ENCODE data around the gene STAT6.

GRCh38 chr12:57142727-57143126 is 31.6 kb upstream of the STAT6 start:
- TF ChIP-seq ZNF580 (tag by site-specific recombination; IDR thresholded peaks at IDR 0.05), result no peak
- no peak for TF ChIP-seq ZNF266 (tag by site-specific recombination; IDR thresholded peaks at IDR 0.05; ENCODE audit: low read depth)
- no peak for TF ChIP-seq ZNF473 (tag by site-specific recombination; IDR thresholded peaks at IDR 0.05)
- TF ChIP-seq, protein P1, sequence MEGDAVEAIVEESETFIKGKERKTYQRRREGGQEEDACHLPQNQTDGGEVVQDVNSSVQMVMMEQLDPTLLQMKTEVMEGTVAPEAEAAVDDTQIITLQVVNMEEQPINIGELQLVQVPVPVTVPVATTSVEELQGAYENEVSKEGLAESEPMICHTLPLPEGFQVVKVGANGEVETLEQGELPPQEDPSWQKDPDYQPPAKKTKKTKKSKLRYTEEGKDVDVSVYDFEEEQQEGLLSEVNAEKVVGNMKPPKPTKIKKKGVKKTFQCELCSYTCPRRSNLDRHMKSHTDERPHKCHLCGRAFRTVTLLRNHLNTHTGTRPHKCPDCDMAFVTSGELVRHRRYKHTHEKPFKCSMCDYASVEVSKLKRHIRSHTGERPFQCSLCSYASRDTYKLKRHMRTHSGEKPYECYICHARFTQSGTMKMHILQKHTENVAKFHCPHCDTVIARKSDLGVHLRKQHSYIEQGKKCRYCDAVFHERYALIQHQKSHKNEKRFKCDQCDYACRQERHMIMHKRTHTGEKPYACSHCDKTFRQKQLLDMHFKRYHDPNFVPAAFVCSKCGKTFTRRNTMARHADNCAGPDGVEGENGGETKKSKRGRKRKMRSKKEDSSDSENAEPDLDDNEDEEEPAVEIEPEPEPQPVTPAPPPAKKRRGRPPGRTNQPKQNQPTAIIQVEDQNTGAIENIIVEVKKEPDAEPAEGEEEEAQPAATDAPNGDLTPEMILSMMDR (tag by site-specific recombination; IDR thresholded peaks at IDR 0.05), result no peak
- TF ChIP-seq, protein P2, sequence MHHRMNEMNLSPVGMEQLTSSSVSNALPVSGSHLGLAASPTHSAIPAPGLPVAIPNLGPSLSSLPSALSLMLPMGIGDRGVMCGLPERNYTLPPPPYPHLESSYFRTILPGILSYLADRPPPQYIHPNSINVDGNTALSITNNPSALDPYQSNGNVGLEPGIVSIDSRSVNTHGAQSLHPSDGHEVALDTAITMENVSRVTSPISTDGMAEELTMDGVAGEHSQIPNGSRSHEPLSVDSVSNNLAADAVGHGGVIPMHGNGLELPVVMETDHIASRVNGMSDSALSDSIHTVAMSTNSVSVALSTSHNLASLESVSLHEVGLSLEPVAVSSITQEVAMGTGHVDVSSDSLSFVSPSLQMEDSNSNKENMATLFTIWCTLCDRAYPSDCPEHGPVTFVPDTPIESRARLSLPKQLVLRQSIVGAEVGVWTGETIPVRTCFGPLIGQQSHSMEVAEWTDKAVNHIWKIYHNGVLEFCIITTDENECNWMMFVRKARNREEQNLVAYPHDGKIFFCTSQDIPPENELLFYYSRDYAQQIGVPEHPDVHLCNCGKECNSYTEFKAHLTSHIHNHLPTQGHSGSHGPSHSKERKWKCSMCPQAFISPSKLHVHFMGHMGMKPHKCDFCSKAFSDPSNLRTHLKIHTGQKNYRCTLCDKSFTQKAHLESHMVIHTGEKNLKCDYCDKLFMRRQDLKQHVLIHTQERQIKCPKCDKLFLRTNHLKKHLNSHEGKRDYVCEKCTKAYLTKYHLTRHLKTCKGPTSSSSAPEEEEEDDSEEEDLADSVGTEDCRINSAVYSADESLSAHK (tag by site-specific recombination; IDR thresholded peaks at IDR 0.05), result no peak
- TF ChIP-seq TCF7L2 (IDR thresholded peaks at IDR 0.05; ENCODE audit: borderline replicate concordance, low read depth, low read length), result no peak
- TF ChIP-seq ZNF639 (tag by site-specific recombination; IDR thresholded peaks at IDR 0.05), result no peak
- TF ChIP-seq, protein P3, sequence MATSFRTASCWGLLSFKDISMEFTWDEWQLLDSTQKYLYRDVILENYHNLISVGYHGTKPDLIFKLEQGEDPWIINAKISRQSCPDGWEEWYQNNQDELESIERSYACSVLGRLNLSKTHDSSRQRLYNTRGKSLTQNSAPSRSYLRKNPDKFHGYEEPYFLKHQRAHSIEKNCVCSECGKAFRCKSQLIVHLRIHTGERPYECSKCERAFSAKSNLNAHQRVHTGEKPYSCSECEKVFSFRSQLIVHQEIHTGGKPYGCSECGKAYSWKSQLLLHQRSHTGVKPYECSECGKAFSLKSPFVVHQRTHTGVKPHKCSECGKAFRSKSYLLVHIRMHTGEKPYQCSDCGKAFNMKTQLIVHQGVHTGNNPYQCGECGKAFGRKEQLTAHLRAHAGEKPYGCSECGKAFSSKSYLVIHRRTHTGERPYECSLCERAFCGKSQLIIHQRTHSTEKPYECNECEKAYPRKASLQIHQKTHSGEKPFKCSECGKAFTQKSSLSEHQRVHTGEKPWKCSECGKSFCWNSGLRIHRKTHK (tag by site-specific recombination; IDR thresholded peaks at IDR 0.05), result no peak
- TF ChIP-seq ZNF423 (tag by site-specific recombination; IDR thresholded peaks at IDR 0.05), result no peak
- TF ChIP-seq ZNF777 (tag by site-specific recombination; IDR thresholded peaks at IDR 0.05; ENCODE audit: borderline replicate concordance), result no peak
- TF ChIP-seq REPIN1 (tag by site-specific recombination; IDR thresholded peaks at IDR 0.05; ENCODE audit: low read depth), result no peak
- TF ChIP-seq EGR2 (tag by site-specific recombination; IDR thresholded peaks at IDR 0.05; ENCODE audit: low read depth), result no peak
- no peak for TF ChIP-seq ZBTB11 (tag by site-specific recombination; conservative IDR thresholded peaks at IDR 0.05; ENCODE audit: low read depth)
